T-helper 2 cell (primary cell): Measurements from ENCODE around the gene UNC13B.
"Not testable (repeated sequence)": the region's sequence is repeated elsewhere in the genome, so short reads cannot be mapped to it uniquely, and the experiment has no call there.

ENCODE experiments used
- DNase-seq, 5 experiments: peaks; one replicate each; pipeline versions ENCODE4 v3.0.0 to v3.0.0-alpha.2; 2012 to 2022

Gene UNC13B

GRCh38 chr9:35163413-35163812 lies 1.6 kb downstream of the UNC13B start:
- DNase-seq = no peak

- DNase-seq = no peak
Measured at GRCh38 chr9:35164711-35165110, 2.9 kb downstream of the UNC13B start.

GRCh38 chr9:35167429-35167828 lies 5.6 kb downstream of the UNC13B start:
- DNase-seq = not testable (repeated sequence)

- DNase-seq = no peak
Measured at GRCh38 chr9:35168963-35169362, 7.2 kb downstream of the UNC13B start.

DNA sequence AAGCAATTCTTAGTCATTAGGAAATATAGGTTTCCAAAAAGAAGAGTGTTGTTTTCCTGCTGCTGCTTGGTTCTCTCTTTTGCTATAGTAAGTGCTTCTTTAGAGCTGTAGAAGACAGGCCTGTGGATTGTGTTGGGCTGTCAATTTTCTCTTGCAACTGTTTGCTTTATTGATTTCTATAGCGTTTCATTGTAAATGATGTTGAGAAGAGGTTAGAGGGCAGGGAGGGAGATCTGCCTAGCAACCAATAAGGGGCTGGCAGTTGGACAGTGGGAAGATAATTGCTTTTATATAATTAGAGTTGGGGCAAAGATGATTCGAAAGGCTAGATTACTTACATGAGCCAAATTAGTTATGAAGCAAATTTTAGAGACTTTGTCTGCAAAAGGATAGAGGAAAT lies 11.1 kb downstream of the UNC13B start:
- DNase-seq = no peak

DNA sequence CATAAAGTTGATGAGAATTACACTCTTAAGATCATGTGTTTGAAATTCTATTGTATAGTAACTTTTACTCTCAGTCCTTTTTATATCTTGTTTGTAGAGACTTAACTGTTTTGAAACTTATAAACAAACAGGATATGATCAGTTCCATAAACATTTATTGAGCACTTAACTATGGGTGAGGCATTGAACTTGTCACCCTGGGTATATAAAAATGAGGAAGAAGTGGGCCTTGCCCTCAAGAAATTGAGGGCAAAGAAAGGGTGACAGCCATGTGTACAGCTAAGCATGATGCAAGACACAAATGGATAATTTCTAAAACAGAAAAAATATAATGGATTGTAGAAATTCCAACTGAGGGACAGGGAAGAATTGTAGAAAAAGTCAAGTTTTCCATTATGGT lies 15.7 kb downstream of the UNC13B start:
- DNase-seq = no peak

- no peak for DNase-seq
Measured at GRCh38 chr9:35179347-35180280, 17.8 kb downstream of the UNC13B start.

GRCh38 chr9:35180801-35181200 lies 19.0 kb downstream of the UNC13B start:
- DNase-seq = no peak

GRCh38 chr9:35182401-35182800 lies 20.6 kb downstream of the UNC13B start:
- not testable (repeated sequence) for DNase-seq

DNA sequence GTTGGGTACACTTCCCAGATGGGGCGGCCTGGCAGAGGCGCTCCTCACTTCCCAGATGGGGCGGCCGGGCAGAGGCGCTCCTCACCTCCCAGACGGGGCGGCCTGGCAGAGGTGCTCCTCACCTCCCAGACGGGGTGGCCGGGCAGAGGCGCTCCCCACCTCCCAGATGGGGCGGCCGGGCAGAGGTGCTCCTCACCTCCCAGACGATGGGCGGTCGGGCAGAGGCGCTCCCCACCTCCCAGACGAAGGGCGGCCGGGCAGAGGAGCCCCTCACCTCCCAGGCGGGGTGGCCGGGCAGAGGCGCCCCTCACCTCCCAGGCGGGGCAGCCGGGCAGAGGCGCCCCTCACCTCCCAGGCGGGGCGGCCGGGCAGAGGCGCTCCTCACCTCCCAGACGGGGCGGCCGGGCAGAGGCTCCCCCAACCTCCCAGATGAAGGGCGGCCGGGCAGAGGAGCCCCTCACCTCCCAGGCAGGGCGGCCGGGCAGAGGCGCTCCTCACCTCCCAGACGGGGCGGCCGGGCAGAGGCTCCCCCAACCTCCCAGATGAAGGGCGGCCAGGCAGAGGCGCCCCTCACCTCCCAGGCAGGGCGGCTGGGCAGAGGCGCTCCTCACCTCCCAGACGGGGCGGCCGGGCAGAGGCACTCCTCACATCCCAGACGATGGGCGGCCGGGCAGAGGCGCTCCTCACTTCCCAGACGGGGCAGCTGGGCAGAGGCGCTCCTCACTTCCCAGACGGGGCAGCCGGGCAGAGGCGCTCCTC lies 21.4 kb downstream of the UNC13B start:
- DNase-seq = not testable (repeated sequence)

- not testable (repeated sequence) for DNase-seq
Measured at GRCh38 chr9:35183755-35184480, 22.1 kb downstream of the UNC13B start.

GRCh38 chr9:35186524-35186923 lies 24.7 kb downstream of the UNC13B start:
- DNase-seq = no peak

GRCh38 chr9:35190203-35190602 lies 28.4 kb downstream of the UNC13B start:
- no peak for DNase-seq

GRCh38 chr9:35191105-35191504 lies 29.3 kb downstream of the UNC13B start:
- no peak for DNase-seq

GRCh38 chr9:35193762-35194161 lies 32.0 kb downstream of the UNC13B start:
- no peak for DNase-seq

GRCh38 chr9:35195683-35196082 lies 33.9 kb downstream of the UNC13B start:
- no peak for DNase-seq

GRCh38 chr9:35198191-35198590 lies 36.4 kb downstream of the UNC13B start:
- no peak for DNase-seq

DNA sequence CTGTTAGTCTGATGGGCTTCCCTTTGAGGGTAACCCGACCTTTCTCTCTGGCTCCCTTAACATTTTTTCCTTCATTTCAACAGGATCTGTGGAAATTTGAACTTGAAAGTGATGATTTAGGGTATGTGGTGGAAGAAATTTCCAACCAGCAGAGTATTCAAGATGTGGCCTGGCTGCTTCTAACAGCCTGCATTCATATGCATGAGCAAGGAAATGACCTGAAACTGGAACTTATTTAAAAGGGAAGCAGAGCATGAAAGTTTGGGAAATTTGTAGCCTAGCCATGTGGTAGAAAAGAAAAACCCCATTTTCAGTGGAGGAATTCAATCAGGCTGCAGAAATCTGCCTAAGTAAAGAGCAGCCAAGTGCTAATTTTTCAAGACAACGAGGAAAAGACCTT lies 41.7 kb downstream of the UNC13B start:
- DNase-seq = no peak

DNA sequence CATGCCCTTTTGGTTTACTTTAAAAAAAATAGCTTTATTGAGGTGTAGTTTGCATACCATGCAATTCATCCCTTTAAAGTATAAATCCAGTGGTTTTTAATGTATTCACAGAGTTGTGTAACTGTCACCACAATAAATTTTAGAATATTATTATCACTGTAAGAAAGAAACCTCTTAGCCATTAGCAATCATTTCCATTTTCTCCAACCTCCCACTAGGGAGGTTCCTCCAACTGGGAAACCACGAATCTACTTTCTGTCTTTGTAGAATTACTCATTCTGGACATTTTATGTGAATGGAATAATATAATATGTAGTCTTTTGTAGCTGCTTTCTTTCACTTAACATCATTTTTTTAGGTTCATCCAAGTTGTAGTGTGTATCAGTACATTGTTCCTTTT lies 43.5 kb downstream of the UNC13B start:
- no peak for DNase-seq

- no peak for DNase-seq
Measured at GRCh38 chr9:35211854-35212253, 50.0 kb downstream of the UNC13B start.

DNA sequence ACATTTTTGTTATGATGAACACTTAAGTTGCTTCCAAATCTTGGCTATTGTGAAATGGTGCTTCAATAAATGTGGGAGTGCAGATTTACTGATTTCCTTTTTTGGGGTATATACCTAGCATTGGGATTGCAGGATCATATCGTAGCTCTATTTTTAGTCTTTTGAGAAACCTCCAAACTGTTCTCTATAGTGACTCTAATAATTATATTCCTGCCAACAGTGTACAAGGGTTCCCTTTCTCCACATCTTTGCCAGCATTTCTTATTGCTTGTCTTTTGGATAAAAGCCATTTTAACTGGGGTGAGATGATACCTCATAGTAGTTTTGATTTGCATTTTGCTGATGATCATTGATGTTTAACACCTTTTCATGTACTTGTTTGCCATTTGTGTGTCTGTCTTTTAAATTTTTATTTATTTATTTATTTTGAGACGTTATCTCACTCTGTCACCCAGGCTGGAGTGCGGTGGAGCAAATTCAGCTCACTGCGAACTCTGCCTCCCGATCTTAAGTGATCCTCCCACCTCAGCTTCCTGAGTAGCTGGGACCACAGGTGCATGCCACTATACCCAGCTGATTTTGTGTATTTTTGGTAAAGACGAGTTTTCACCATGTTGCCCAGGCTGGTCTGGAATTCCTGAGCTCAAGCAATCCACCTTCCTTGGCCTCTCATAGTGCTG lies 59.0 kb downstream of the UNC13B start:
- no peak for DNase-seq

- DNase-seq = no peak
Measured at GRCh38 chr9:35225677-35226076, 63.9 kb downstream of the UNC13B start.

DNA sequence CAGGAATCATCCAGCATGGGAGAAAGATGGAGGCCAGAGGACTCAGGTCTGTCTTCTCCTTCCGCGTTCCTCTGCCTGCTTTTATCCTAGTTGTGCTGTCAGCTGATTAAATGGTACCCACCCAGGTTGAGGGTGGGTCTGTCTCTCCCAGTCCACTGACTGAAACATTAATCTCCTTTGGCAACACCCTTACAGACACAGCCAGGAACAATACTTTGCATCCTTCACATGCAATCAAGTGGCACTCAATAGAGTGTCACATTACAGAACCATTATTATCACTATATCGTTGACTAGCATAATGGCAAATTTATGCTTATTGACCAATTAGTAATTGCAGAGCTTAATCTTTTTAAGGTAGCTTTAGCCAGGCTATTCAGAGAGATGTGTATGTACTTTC lies 64.8 kb downstream of the UNC13B start:
- DNase-seq = no peak
